Stimulated activated CD8-positive, alpha-beta memory T cell treated with anti-CD3 and anti-CD28 coated beads, Interleukin-15, amount 100 ng/mL, for 1 hour (primary cell): ENCODE data around the gene PGLYRP4.
"Not testable (repeated sequence)": the region's sequence is repeated elsewhere in the genome, so short reads cannot be mapped to it uniquely, and the experiment has no call there.

ENCODE experiments used
- DNase-seq: peaks from one replicate; pipeline ENCODE4 v3.0.0-alpha.2; 2020; ENCODE audit warnings: low read depth

PGLYRP4 gene

DNA sequence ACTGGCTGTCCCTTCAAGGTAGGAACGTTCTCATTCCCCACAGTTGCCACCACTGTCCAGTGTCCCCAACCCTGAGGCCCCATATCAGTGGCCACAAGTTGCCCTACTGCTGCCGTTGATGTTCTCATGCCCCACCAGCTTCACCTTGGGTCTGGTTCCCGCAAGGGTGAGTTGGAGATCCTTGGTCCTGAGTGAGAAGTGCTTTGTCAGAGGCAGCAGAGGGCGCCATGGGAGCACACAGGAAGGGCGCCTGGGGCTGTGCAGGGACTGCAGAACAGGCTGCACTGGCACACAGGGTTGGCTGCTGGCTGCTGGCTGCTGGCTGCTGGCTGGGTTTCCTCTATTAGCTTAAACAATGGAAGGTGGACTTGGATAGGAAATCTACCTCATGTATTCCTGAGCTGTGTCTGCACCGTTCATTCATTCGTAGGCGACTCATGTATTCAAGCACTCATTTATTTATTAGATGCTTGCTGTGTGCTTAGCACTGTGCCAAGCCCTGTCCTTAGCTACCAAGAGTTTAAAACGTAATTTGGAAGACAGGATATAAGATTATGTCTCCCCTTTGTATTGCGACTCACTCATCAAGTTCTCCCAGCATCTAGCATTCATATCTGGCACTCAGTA, 6.9 kb upstream of the PGLYRP4 start:
- no peak for DNase-seq

DNA sequence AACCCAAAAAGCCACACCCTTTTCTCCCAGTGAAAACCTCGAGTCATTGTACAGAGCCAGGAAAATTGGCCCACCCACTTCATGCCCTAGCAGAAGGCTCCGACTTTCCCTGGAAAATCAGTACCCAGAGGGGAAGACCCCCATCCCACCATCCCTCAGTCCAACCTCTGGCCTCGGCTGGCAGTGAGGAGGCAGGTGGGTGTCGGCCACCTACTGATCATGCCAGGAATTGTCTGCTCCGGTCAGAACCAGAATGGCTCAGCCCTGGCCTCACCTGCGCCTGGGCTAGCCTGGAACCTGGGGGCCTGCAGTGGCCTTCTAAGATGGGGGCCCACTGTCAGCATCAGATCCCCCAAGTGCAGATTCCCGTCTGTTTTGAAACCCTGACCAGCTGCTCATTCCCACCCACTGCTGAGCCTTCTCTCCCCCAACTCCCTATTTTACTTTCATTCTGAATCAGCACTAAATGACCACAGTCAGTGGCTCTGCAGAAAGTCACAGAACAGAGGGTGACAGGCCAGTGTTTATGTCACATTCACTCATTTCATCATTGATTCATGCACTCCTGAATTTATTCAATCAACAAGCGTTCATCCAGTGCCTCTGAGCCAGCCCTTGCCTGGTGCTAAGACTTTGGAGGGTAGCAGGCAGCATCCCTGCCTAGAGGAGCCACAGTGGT, 6.0 kb upstream of the PGLYRP4 start:
- no peak for DNase-seq

DNA sequence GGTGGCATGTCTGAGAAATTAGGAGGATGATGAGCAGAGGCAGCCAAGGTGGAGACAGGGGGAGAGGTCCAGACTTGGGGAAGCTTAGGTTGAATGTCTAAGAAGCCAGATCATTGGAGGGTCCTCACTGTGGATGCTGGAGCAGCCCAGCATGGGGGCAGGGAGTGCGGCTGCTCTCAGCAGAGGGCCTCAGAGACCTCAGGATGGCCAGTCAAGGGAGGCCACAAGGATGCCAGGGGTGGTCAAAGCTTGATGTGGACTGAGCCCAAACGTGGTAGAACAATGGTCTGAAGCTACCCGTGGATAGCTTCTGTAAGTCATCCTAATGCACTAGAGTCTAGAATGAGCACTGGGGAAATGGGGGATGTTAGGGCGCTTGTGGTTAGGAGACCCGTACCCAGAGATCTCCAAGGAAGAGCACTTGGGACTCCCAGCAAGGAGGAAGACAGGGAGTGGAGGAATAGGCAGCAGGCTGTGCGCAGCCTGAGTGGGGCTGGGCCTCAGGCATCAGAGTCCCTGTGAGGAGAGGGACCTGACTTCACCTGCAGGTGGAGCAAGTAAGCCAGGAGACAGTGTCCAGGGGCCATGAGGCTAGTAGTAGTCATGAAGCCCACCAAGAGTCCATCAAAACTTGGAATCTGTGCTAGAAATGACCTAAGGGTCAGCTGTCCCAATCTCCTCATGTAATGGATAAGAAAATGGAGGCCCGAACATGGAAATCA, 4.7 kb upstream of the PGLYRP4 start:
- no peak for DNase-seq

DNA sequence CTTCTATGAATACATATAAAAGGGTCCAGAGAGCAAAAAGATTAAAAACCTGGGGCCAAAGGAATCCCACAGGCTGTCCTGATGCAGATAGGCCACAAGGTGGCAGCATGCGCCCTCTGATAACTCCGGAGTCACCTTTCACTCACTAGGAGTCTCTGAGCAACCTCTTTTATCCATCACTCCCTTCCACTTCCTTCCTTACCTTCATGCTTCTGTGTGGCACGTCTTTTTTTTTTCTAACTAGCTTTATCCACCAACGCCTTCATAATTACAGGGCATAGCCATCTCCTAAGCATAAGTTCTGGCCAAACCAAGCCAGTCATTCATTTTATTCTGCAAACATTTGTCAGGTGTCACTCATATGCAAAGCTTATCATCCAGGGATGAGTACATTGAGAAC, 3.9 kb upstream of the PGLYRP4 start:
- peak; percentile 46 for DNase-seq

DNA sequence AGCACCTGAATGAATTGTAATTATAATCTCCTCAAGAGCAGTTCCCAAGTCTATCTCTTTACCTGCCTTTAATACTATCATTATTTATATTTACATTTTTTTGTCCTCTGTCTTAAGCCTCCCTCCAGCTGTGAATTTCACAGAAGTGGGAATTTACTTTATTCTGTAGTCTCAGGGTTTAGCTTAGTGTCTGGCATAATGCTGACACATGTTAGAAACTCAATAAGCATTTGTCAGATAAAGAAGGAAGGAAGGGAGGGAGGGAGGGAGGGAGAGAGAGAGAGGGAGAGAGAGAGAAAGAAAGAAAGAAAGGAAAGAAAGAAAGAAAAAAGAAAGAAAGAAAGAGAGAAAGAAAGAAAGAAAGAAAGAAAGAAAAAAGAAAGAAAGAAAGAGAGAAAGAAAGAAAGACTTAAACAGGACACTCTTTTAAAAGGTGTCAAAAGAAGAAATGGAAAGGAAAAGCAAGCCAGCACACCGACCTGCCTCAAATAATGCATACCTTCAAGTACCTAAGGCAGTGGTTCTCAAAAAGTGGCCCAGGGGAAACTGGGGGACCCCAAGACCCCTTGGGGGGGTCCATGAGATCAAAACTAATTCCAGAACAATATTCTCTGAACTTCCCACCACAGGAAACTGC, 1.8 kb upstream of the PGLYRP4 start:
- DNase-seq, result no peak

DNA sequence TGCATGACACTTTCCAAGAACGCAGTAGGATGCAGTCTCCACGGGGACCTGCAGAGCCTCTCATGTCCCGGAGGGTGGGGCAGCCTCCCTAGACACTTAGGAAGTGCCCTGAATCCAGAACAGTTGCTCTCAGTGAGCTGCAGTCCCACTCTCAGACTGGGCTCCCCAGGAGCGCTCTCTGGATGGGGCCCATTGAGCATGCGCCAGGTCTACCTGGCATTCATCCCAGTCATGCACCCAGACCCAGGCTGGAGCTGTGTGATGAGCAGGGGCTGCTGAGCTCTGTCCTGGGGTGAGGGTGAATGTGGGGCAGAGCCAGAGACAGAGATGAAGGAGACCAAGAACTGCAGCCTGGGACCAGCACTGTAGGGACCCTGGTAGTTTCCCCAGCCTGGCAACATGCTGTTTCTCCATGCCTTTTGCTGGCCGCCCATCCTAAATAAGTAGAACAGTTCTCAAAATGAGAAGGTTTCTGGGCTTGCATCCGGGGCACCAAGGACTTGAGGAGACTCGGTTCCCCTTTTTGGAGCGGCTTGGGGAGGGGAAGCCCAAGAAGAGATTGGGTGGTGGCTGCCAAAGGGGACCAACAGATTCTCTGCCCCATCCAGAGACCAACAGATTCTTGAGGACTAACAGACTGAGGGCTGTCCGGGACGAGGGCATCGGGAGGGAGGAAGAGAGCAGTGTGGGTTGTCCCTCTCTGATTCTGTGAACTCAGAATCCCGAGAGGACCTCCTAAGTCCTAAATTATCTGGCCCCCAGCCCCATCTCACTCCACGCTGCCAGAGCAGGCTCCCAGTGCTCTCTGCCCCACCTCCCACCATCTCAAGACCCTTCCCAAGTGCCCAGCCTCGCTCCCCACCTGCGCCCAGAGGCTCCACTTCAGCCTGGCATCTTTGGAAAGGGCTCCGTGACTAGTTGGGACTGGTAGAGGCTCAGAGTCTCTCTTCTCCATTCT, 1.0 kb upstream of the PGLYRP4 start:
- DNase-seq, result no peak

DNA sequence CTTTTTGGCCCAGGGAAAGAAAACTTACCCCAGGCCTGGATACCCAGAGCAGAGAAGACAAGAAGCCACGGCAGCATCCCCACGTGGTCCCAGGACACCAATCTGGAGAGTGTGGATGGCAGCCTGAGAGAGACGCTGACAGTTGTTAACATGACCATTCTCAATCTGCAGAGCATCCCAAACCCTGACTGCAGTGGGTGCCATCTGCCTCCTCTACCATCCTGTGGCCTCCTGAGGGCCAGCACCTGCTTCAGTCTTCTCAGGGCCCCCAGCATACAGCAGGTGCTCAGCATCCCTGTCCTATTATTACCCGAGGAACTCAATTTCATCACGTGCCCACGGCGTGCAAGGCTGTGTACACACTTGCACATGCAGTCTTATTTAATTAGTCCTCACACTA, 785 bp downstream of the PGLYRP4 start:
- DNase-seq, result no peak

DNA sequence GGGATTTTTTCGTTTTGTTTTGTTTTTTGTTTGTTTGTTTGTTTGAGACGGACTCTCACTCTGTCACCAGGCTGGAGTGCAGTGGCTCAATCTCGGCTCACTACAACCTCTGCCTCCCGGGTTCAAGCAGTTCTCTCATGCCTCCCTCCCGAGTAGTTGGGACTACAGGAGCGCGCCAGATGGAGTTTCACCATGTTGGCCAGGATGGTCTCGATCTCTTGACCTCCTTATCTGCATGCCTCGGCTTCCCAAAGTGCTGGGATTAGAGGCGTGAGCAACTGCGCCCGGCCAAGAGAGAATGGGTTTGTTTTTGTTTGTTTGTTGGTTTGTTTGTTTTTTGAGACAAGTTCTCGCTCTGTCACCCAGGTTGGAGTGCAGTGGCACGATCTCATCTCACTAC, 1.6 kb downstream of the PGLYRP4 start:
- DNase-seq, result not testable (repeated sequence)

DNA sequence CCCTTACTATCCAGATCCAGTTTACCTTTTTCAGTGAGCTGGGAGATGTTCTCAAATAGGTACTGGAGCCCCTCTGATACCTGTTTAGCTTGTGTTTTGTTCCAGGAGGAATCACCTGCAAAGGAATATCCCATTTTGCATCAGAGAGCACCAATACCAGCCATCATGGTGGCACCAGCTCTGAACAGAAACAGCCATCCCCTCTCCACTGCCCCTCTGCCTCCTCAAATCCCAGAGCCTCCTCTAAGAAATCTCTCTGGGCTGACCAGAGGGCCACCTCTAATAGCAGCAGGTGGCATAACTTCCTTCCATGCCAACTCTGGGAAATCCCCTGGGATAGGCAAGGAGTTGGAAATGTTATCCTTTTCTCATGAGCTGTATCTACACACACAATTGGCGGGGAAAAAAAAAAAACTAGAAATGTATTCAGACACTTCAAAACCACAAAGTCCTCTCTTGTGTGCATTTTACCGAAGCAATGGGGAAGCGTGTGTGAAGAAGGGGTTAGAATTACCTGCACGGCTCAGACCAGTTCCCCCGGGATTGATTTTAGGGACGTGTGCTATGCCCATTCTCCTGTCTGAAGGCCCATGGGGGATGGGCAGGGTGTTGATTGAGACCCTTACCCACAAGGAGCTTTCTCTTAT, 2.4 kb downstream of the PGLYRP4 start:
- DNase-seq, result no peak

DNA sequence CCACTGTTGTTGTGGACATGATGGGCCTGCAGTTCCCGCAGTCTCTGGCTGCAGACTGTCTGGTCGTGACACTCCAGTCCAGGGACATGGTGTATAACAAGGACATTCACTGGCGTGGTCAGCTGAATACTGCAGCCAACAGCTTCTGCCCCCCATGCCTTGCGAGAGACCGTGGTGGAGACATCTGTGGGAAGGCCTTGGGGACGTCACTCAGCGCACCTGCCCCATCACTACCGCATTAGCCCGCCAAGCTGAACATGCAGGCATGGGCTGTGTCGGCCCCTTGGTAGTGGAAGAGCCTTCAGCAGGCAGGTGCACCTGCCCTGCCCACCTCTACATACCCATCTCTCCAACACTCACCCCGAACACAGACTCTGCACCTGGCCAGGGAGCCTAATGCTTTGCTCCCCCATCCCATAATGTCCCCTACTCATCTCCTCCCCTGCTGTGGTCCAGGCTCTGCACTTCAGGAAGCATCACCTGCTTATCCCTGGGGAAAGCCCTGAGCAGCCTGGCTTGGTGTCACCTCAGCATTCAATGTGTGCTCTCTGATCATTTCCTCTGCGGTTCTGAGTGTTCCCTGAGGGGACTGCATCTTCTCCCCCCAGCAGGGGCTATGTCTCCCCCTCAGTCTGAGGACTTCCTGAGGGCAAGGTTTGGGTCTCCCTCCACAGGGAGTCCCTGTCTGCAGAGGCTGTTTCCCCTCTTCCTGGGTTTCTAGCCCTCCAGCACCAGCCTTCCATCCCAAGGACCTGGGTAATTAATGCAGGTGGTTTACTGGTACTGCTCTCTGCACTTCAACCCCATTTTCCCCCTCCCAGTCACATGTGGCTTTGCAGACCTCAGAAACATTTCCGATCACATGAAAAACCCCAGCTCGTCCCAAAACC, 3.2 kb downstream of the PGLYRP4 start:
- no peak for DNase-seq

DNA sequence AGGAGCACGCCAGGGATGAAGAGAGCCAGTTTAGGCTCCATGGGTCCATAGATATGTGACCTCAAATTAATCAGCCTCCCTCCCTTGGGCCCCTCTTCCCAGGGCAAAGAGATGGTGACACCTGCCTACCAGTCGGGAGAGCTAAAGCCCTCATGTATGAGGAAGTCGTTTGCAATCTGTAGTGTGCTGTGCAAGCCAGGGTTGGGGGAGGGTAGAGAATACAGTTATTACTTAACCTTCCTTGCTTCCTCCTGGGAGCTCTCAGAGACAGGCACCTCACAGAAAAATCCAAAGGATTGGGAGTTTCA, 4.0 kb downstream of the PGLYRP4 start:
- DNase-seq, result no peak

DNA sequence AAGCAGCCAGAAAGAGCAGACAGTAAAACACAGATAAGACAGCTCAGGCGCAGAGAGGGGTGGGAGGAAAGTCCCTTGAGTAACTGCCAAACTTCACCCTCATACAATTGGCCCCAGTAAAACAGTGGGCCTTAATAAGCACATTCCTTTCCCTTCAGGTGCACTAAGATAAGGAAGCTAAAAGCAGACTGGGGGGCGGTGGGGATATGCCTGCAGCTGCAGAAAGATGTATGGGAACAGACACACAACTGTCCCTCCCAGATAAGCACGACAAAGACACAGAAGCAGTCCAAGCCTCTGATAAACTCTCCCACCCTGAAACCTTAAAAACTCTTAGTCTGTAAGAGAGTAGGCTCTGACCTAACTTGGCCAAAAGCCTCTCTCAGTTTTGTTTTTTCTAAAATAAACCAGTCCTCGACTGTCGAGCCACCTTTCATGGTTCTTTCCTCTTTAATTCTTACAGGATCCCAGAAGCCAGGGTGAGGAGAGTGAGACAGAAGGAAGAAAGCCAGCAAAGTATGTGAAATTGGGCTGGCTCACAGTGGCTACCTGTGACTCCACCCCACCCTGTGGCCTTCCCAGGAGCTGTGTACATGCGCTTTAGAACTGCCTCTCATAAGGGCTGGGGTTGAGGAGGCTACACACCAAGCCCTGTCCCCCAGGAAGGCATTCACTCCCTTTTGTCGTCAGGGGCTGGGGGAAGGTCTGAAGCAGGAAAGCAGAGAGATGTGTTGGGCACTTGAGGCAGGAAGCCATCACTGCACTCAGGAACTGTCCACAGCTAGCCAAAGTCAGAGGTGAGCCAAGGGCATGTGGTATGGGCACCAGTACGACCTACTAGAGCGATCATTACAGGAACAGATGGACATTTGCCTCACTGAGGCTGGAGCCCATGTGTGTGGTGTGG, 4.6 kb downstream of the PGLYRP4 start:
- no peak for DNase-seq

DNA sequence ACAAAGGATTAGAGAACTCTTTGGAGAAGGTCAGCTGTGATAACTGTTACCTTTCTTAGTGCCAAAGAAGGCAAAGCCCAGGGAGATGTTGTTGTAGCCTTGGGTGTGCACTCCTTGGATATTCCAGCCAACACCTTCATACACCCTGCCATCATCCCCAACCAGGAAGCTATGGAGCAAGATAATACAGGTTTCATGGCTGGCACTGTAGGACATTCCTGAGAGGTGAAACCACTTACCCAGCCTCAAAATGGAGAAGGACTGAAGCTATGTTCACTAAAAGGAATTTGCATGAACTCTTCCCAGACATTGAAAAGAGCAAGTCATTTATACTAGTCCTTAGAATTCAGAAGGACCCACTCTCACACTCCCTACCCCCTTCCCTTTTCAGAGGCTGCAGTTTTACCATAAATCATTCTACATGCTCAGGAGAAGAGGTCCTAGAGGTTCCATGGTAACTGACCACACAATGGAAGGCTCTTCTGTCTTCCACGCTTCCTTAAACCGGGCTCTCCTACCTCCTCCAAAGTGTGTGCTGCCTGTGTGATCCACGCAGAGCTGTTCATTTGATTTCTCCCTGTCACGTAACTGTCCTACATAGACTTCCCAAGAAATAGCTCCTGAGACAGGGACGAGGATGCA, 5.5 kb downstream of the PGLYRP4 start:
- no peak for DNase-seq

DNA sequence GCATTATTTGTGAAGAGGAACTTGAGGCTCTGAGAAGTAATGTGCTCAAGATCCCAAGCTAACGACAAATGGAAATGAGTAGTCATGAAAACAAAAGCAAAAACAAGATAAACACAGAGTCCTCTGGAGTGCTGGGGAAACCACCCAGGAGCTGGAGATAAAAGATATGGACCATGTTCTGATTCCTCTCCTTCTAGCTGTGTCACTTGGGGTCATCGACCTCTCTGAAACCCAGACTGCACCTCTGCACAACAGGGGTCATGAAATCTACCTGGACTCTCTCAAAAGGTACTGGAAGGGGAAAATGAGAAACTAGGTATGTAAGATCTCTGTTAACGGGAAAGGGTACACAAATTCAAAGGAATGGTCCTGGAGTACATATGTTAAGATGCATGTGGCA, 6.5 kb downstream of the PGLYRP4 start:
- no peak for DNase-seq

DNA sequence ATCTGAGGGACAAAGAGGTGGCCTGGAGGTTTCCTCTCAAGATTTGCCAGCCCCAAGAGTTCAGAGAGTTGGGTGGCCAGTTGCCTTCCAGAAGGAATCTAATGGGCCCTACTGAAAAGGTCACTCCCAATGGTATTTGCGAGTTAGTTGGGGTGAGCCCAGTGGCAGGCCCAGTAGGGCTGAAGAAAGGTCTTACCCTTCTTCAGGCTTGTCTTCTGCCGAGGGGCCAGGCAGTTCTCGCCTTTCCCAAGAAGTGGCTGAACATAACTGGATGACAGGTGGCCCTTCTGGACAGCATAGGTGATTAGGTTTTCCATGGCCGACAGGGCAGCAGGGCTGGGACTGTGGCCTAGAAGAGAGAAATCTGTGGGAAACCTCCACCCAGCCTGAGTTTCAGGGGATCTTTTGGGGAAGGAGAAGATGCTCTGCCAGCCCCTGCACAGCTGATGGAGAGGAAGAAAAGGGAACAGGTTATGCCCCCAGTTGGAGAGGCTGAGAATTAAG, 7.2 kb downstream of the PGLYRP4 start:
- DNase-seq, result no peak

DNA sequence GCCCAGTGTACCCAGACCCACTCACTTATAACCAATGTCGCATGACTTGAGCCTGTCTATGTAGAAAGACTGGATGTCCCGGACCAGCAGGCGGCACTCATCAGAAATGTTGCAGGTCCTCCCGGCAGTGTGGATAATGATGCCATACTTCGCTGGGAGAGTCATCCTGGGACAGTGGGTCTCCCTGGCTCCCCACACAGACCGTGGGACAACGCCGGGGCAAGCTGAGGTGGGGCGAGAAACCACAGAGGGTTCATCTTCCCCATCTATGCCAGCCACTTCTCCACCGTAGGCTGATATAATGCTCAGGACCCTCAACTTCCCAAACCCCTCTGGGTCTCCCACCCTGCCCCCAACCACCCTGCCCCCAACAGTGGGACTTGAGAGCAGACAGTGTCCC, 8.3 kb downstream of the PGLYRP4 start:
- DNase-seq, result no peak

DNA sequence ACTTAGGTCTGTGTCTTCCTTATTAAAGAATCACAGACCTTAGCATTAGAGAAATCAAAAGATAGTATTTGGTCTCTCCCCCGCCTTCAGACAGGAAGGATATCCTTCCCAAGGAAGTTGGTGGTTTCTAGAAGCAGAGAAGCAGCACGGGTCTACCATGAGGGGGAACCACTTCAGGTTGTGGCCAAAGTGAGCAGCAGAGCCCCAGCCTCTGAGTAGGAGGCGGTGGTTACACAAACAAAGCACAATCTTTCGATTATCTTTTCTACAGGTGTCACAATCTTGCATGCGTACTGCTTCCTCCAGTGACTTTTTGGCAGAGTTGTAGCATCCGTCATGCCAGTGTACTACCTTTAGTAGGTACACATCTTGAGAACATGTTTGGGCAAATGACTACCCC, 8.8 kb downstream of the PGLYRP4 start:
- DNase-seq, result no peak

DNA sequence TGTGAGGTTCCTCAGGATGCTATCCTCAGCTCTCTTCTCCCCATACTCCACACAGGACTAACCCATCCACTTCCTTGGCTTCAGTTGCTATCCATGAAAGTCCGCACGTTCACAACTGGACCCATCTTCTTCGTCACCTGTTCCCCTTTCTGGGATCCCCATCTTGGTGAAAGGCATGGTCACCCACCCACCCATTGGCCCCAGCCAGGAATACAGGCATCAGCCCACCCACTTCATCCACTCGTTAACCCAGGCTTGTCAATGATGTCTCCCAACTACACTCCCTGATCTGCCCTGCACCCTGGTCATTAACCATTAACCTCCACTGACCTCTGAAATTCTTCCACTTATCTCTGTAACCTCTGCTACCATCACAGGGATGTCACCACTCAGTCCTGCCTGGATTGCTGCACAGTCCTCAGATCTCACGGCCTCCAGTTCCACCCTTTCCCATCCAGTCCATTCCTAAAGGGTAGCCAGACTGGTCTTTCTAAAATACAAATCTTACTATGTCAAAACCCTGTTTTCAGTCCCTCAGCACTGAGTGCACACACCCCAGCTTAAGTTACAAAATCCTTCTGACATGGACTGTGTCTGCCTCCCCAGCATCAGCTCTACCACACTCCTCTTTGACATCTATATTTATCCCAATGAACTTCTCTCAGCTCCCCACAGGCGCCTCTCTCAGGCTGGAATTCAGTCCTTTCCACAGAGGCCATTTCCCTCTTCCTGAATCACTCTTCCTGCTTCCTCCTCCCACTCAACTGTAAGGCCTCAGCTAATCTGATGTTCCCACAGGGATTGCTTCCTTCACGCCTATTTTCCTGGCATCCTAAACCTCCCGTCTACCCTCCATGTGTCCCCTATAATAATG, 10.4 kb downstream of the PGLYRP4 start:
- no peak for DNase-seq
